ENCODE measurements around the gene ST6GAL1. TPM values are rescaled to one million over a fixed set of nuclear protein-coding genes. Genes with fewer than 3 reads are reported as not detected.
"Not testable (repeated sequence)": the region's sequence is repeated elsewhere in the genome, so short reads cannot be mapped to it uniquely, and the experiment has no call there.

Gene ST6GAL1
- total RNA-seq, 2 experiments from 2014 or later: 99.1 to 109 TPM

DNA sequence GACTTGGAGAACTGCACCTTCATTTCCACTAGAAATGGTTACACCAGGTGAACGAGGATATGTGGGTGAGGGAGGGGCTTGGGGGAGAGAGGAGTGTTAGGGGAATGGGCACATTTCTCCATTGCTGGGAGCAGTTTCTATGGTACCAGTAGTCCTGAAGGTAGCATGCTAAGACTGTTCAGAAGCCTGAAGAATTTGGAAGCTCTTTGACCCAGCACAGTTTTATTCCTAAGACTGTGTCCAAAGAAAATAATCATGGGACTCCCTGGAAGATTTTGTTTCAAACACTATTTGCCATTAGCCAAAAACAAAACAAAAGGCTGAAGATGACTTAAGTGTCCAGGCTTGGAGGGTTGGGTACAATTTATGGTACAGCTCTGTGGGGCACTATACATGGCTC lies 32.1 kb downstream of the ST6GAL1 start:
- Mint-ChIP-seq H3K36me3 (ENCODE audit: low read depth) (peaks cover 32% of the 10 kb centered on the region), H3K27me3 (ENCODE audit: low read depth) (no peaks in the 10 kb centered on the region), H3K9me3 (ENCODE audit: insufficient read depth) (no peaks in the 10 kb centered on the region), H3K4me1 (ENCODE audit: low read depth) (peaks cover 21% of the 10 kb centered on the region), H3K4me3 (no peak overlapping the region), H3K27ac (peak overlapping the region; percentile 7)
- ChIA-PET POLR2A (no interaction called here), CTCF (interaction anchor here (1.0 to 1.6 kb wide), 4 partner anchors 24 to 141 kb away, joined by 3 to 4 read pairs (median 4); no protein-coding TSS in a partner anchor)
- DNase-seq: no peak
- ATAC-seq: no peak

DNA sequence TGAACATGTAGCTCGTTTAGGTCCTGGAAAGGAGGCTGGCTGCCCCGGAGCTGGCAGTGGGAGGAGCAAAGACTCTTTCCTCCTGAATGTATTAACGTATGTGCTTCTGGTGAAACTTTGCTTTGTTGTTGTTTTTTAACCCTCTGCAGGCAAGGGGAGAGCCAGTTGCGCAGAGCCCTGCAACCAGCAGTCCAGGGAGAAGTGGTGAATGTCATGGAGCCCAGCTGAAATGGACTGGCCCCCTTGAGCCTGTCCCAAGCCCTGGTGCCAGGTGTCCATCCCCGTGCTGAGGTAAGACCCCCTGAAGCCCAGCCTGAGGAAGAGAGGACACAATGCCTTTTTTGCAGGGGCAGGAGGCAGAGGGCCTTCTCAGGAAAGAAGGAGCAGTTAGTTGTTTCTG lies 33.3 kb downstream of the ST6GAL1 start:
- DNase-seq: no peak
- POLR2A ChIA-PET: no interaction called here
- CTCF ChIA-PET: interaction anchor here (2.3 kb wide), 1 partner anchor 114 kb away, joined by 10 read pairs; no protein-coding TSS in a partner anchor
- peaks cover 24% of the 10 kb centered on the region for H3K4me1 Mint-ChIP-seq (ENCODE audit: low read depth)
- H3K36me3 Mint-ChIP-seq (ENCODE audit: low read depth): peaks cover 43% of the 10 kb centered on the region
- H3K4me3 Mint-ChIP-seq: no peak overlapping the region
- H3K27ac Mint-ChIP-seq: no peak overlapping the region
- no peaks in the 10 kb centered on the region for H3K27me3 Mint-ChIP-seq (ENCODE audit: low read depth)
- no peaks in the 10 kb centered on the region for H3K9me3 Mint-ChIP-seq (ENCODE audit: insufficient read depth)
- no peak for ATAC-seq

GRCh38 chr3:186964071-186964470 lies 33.7 kb downstream of the ST6GAL1 start:
- peaks cover 24% of the 10 kb centered on the region for H3K4me1 Mint-ChIP-seq (ENCODE audit: low read depth)
- POLR2A ChIA-PET: no interaction called here

GRCh38 chr3:186964616-186965015 lies 34.3 kb downstream of the ST6GAL1 start:
- ChIA-PET POLR2A (no interaction called here), CTCF (interaction anchor here (2.3 kb wide), 1 partner anchor 115 kb away, joined by 10 read pairs; no protein-coding TSS in a partner anchor)
- Mint-ChIP-seq H3K36me3 (ENCODE audit: low read depth) (peaks cover 49% of the 10 kb centered on the region), H3K4me1 (ENCODE audit: low read depth) (peaks cover 28% of the 10 kb centered on the region), H3K4me3 (no peak overlapping the region), H3K27me3 (ENCODE audit: low read depth) (no peaks in the 10 kb centered on the region), H3K27ac (no peak overlapping the region), H3K9me3 (ENCODE audit: insufficient read depth) (no peaks in the 10 kb centered on the region)
- ATAC-seq: no peak
- no peak for DNase-seq

More at GRCh38 chr3:186964071-186964470, 33.7 kb downstream of the ST6GAL1 start:
- no peak overlapping the region for H3K4me3 Mint-ChIP-seq
- DNase-seq (no peak), ATAC-seq (no peak)
- H3K9me3 Mint-ChIP-seq (ENCODE audit: insufficient read depth): no peaks in the 10 kb centered on the region
- CTCF ChIA-PET: interaction anchor here (2.3 kb wide), 1 partner anchor 114 kb away, joined by 10 read pairs; no protein-coding TSS in a partner anchor
- no peaks in the 10 kb centered on the region for H3K27me3 Mint-ChIP-seq (ENCODE audit: low read depth)
- H3K36me3 Mint-ChIP-seq (ENCODE audit: low read depth): peaks cover 43% of the 10 kb centered on the region
- no peak overlapping the region for H3K27ac Mint-ChIP-seq

DNA sequence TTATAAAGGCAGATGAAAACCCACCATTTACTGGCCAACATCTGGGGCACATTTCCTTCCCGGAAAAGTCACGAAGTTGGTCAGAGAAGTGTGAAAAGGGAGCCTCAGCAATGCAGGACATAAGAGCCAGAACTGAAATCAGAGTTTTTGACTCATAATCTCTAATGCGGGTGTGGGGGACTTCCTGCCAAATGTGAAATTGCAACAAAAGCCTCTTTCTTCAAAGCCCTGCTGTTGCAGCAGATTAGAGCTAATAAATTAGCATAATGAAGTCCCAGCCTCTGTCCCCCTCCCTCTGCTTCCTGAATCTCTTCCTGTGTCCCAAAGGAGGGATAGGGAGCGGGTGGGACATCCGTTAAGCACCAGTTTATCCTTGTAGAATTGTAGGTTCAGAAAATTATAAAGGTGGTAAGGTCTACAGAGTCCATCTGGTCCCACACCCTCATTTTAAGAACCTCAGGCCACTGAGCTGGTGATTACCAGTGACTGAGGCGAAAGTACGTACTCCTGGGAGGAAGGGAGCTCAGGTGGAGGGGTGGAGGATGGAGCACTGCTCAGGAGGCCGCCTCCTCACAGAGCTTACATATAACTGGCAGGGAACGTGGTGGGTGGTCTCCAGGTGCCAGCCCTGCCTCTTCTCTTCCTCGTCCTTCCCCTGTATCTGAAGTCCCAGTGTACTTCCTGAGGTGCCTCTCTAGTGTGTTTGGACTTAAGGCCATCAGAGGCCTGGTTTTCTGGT lies 35.0 kb downstream of the ST6GAL1 start:
- no peak for DNase-seq
- POLR2A ChIA-PET: no interaction called here

DNA sequence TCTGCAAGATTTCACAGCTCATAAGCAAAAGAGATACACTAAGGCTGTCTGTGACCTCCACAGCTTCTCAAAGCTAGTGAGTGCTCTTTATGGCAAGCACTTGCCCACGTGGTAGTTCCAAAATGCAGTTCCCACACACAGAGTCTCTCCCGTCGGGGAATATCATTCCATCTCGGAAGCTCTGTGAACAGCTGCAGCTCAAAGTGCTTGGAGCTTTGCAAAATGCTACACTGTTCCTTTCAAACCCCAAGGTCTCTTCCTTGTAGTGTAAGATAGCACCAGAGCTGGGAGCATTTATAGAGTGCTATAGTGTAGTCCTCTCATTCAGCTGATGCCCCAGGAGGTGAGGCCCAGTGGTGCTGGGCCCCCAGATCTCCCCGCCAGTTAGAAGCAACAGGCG lies 36.1 kb downstream of the ST6GAL1 start:
- Mint-ChIP-seq H3K27ac (no peak overlapping the region), H3K4me1 (ENCODE audit: low read depth) (peaks cover 24% of the 10 kb centered on the region), H3K4me3 (no peak overlapping the region), H3K9me3 (ENCODE audit: insufficient read depth) (no peaks in the 10 kb centered on the region), H3K36me3 (ENCODE audit: low read depth) (peaks cover 51% of the 10 kb centered on the region), H3K27me3 (ENCODE audit: low read depth) (no peaks in the 10 kb centered on the region)
- ChIA-PET CTCF (interaction anchor here (1.0 to 1.9 kb wide), 3 partner anchors 28 to 145 kb away, joined by 3 to 7 read pairs (median 6); no protein-coding TSS in a partner anchor), POLR2A (no interaction called here)
- no peak for ATAC-seq
- no peak for DNase-seq

More for the DNA sequence above, 35.0 kb downstream of the ST6GAL1 start:
- Mint-ChIP-seq H3K4me3 (no peak overlapping the region), H3K9me3 (ENCODE audit: insufficient read depth) (no peaks in the 10 kb centered on the region), H3K4me1 (ENCODE audit: low read depth) (peaks cover 26% of the 10 kb centered on the region), H3K27me3 (ENCODE audit: low read depth) (no peaks in the 10 kb centered on the region), H3K36me3 (ENCODE audit: low read depth) (peaks cover 45% of the 10 kb centered on the region), H3K27ac (no peak overlapping the region)
- no peak for ATAC-seq
- CTCF ChIA-PET: interaction anchor here (1.6 to 2.3 kb wide), 3 partner anchors 29 to 116 kb away, joined by 6 to 10 read pairs (median 7); no protein-coding TSS in a partner anchor

DNA sequence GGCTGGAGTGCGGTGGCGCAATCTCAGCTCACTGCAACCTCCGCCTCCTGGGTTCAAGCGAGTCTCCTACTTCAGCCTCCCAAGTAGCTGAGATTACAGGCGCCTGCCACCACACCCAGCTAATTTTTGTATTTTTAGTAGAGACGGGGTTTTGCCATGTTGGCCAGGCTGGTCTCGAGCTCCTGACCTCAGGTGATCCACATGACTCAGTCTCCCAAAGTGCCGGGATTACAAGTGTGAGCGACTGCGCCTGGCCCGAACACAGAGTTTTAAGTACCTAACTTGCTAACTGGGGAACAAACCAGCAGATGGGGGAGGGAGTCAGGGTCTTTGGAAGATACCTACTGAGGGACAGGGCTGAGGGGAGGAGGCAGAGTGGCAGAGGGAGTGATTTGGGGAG lies 36.9 kb downstream of the ST6GAL1 start:
- H3K4me3 Mint-ChIP-seq; POLR2A ChIA-PET; H3K9me3 Mint-ChIP-seq (ENCODE audit: insufficient read depth); H3K27me3 Mint-ChIP-seq (ENCODE audit: low read depth); DNase-seq; ATAC-seq: not testable (repeated sequence)
- Mint-ChIP-seq H3K36me3 (ENCODE audit: low read depth) (peaks cover 54% of the 10 kb centered on the region), H3K27ac (peak overlapping the region; percentile 73), H3K4me1 (ENCODE audit: low read depth) (peaks cover 24% of the 10 kb centered on the region)
- CTCF ChIA-PET: interaction anchor here (0.9 to 1.9 kb wide), 4 partner anchors 12 to 118 kb away, joined by 3 to 7 read pairs (median 4); no protein-coding TSS in a partner anchor

GRCh38 chr3:186967686-186968085 lies 37.4 kb downstream of the ST6GAL1 start:
- Mint-ChIP-seq H3K9me3 (ENCODE audit: insufficient read depth) (no peaks in the 10 kb centered on the region), H3K27me3 (ENCODE audit: low read depth) (no peaks in the 10 kb centered on the region), H3K4me3 (no peak overlapping the region), H3K36me3 (ENCODE audit: low read depth) (peaks cover 59% of the 10 kb centered on the region), H3K4me1 (ENCODE audit: low read depth) (peaks cover 26% of the 10 kb centered on the region), H3K27ac (peak overlapping the region; percentile 73)
- DNase-seq (no peak), ATAC-seq (no peak)
- POLR2A ChIA-PET: no interaction called here
- CTCF ChIA-PET: interaction anchor here (0.9 to 2.5 kb wide), 3 partner anchors 12 to 118 kb away, joined by 3 to 11 read pairs (median 3); no protein-coding TSS in a partner anchor

DNA sequence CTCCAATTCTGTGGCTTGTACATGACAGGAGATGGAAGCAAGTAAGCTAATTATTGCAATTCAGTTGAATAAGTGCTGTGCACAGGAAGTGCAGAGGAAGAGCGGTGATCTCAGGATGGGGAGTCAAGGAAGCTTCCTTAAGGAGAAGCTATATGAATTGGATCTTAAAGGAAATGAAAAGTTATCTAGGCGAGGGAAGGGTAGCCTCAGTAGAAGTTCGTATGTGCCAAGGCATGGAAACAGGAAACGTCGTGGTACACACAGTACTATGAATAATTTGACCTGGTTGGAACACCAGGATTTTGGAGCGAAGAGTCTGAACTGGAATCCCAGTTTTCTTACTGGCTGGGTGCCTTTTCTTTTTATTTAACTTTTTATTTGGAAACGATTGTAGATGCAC lies 39.3 kb downstream of the ST6GAL1 start:
- H3K9me3 Mint-ChIP-seq (ENCODE audit: insufficient read depth): no peaks in the 10 kb centered on the region
- ChIA-PET POLR2A (no interaction called here), CTCF (interaction anchor here (0.6 to 2.5 kb wide), 6 partner anchors 10 to 710 kb away, joined by 3 to 11 read pairs (median 3); no protein-coding TSS in a partner anchor)
- H3K4me1 Mint-ChIP-seq (ENCODE audit: low read depth): peaks cover 38% of the 10 kb centered on the region
- no peak for DNase-seq
- no peaks in the 10 kb centered on the region for H3K27me3 Mint-ChIP-seq (ENCODE audit: low read depth)
- no peak overlapping the region for H3K4me3 Mint-ChIP-seq
- ATAC-seq: no peak
- H3K27ac Mint-ChIP-seq: no peak overlapping the region
- peaks cover 66% of the 10 kb centered on the region for H3K36me3 Mint-ChIP-seq (ENCODE audit: low read depth)

- H3K27ac Mint-ChIP-seq; DNase-seq; H3K27me3 Mint-ChIP-seq (ENCODE audit: low read depth); ATAC-seq; H3K9me3 Mint-ChIP-seq (ENCODE audit: insufficient read depth); POLR2A ChIA-PET; H3K4me3 Mint-ChIP-seq: not testable (repeated sequence)
- CTCF ChIA-PET: interaction anchor here (0.9 to 1.2 kb wide), 2 partner anchors 19 to 122 kb away, joined by 3 read pairs; no protein-coding TSS in a partner anchor
- peaks cover 73% of the 10 kb centered on the region for H3K36me3 Mint-ChIP-seq (ENCODE audit: low read depth)
- H3K4me1 Mint-ChIP-seq (ENCODE audit: low read depth): peaks cover 35% of the 10 kb centered on the region
These were observed 40.8 kb downstream of the ST6GAL1 start for GRCh38 chr3:186971106-186971505.

DNA sequence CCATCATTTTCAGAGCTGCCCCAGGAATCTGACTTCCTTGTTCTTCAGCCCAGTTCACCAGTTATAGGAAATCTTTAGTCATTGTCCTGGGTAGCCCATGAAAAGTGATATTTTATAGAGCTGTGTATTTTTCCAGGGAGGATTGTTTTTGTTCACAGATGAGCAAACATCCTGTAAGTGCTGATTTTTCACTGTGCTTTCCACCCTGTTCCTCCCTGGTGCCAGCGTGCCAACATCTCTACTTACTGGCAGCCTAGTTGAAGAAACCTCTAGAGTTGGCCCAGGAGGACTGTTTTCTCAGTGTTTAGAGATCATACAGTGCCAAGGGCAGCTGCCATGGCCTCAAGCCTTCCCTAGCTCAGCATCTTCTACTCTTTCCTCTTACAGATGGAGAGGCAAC lies 41.3 kb downstream of the ST6GAL1 start:
- ATAC-seq: no peak
- no peaks in the 10 kb centered on the region for H3K27me3 Mint-ChIP-seq (ENCODE audit: low read depth)
- peaks cover 70% of the 10 kb centered on the region for H3K36me3 Mint-ChIP-seq (ENCODE audit: low read depth)
- CTCF ChIA-PET: interaction anchor here (0.9 to 1.2 kb wide), 2 partner anchors 19 to 122 kb away, joined by 3 read pairs; no protein-coding TSS in a partner anchor
- no peak overlapping the region for H3K4me3 Mint-ChIP-seq
- H3K4me1 Mint-ChIP-seq (ENCODE audit: low read depth): peaks cover 31% of the 10 kb centered on the region
- H3K27ac Mint-ChIP-seq: no peak overlapping the region
- no peaks in the 10 kb centered on the region for H3K9me3 Mint-ChIP-seq (ENCODE audit: insufficient read depth)
- no peak for DNase-seq
- POLR2A ChIA-PET: no interaction called here

DNA sequence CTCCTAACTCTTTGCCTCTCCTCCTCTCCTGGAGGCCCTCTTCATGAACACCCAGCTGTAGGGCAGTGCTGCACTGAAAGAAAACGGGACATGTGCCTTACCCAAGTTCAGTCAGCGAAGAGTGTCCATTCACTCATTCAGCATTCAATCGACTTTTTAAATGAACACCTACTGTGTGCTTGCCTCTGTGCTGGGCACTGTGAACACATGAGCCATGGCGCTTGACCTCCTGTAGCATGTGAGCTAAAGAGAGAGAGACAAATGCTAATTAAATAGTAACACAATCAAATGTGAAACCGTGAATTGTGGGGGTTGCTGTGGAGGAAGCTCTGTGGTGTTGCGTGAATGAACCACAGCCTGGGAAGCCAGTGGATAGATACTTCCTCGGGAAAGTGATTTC lies 43.4 kb downstream of the ST6GAL1 start:
- H3K4me3 Mint-ChIP-seq: no peak overlapping the region
- ATAC-seq (no peak), DNase-seq (no peak)
- H3K27ac Mint-ChIP-seq: no peak overlapping the region
- ChIA-PET CTCF (interaction anchor here (1.0 kb wide), 2 partner anchors 41 to 166 kb away, joined by 3 to 4 read pairs; partner anchors contain the start of gene RPL39L), POLR2A (interaction anchor here (0.6 to 1.4 kb wide), 2 partner anchors 53 to 110 kb away, joined by 3 to 4 read pairs; no protein-coding TSS in a partner anchor)
- no peaks in the 10 kb centered on the region for H3K9me3 Mint-ChIP-seq (ENCODE audit: insufficient read depth)
- H3K27me3 Mint-ChIP-seq (ENCODE audit: low read depth): no peaks in the 10 kb centered on the region
- H3K4me1 Mint-ChIP-seq (ENCODE audit: low read depth): peaks cover 19% of the 10 kb centered on the region
- peaks cover 65% of the 10 kb centered on the region for H3K36me3 Mint-ChIP-seq (ENCODE audit: low read depth)
